CD4-positive, alpha-beta T cell treated with Interferon gamma for 1 hour (primary cell): ENCODE data around the gene CTTNBP2.
"Not testable (repeated sequence)": the region's sequence is repeated elsewhere in the genome, so short reads cannot be mapped to it uniquely, and the experiment has no call there.

Experiments used
- DNase-seq: peaks from one replicate; pipeline ENCODE4 v3.0.0-alpha.2; 2020

CTTNBP2 gene

DNA sequence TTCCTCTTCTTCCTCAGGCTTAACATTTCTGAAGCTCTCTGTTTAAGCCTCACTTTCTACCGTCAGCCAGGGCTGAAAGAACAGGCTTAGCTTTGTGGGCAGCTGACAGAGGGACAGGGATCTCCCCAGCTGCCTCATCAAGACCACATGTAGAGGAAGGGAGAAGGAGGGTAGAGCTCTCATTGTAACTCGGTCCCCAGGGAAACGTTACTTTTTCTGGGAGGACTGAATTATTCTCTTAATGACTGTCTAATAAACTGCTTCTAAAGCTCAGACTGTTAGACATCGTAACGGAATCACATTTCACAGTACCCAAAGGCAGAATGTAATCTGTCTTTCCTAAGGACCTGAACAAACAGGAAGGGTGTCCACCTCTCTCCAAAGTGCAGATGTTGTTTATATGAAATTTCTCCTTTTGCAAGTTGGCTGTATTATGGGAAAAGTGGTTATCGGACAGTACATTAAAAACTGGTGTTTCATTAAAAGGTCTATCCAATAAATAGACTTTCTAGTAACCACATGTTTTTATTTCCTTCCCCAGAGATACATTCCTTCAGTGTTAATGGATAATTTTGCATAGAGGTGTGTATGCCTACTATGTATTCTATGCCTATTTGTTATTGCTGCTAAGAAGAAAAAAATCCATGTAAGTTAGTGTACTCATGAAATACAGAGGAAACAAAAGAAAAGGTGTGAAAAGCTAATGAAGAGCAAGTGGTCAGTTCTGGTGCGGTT, 144.2 kb downstream of the CTTNBP2 start:
- no peak for DNase-seq

DNA sequence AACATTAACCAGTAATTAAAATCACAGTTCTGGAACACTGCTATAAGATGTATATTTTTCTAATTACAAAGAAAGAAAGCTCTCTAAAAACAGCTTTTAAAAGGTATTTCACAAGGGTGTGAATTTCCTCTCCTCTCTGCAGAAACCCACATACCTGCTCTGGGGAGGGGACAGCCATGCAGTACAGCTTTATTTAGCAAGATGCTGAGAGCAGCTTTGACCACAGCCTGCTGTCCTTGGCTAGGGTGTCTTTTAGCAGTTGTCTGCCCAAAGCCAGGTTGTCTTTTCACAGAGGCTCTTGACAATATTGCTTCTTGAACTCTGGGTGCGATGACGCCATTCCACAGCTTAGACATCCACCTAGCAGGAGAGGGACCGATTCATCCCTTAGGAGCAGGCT, 148.3 kb downstream of the CTTNBP2 start:
- no peak for DNase-seq

DNA sequence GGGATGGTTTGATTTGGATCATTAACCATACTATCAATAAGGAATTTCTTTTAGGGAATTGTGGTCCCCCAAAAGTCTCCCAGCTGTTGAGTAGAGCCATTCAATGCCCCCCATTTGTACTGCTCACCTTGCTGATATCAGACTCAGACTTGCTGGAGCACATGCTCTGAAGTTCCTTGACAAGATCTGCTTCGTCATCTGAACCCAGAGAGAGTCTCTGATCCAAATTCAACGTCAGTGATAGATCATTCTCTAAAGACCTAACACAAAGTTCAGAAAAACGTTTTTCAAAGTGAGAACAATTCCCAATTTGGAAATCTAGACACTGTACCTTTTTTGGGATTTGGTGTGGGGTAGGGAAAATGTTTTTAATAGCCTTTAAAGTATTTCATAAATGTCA, 153.9 kb downstream of the CTTNBP2 start:
- DNase-seq = no peak

DNA sequence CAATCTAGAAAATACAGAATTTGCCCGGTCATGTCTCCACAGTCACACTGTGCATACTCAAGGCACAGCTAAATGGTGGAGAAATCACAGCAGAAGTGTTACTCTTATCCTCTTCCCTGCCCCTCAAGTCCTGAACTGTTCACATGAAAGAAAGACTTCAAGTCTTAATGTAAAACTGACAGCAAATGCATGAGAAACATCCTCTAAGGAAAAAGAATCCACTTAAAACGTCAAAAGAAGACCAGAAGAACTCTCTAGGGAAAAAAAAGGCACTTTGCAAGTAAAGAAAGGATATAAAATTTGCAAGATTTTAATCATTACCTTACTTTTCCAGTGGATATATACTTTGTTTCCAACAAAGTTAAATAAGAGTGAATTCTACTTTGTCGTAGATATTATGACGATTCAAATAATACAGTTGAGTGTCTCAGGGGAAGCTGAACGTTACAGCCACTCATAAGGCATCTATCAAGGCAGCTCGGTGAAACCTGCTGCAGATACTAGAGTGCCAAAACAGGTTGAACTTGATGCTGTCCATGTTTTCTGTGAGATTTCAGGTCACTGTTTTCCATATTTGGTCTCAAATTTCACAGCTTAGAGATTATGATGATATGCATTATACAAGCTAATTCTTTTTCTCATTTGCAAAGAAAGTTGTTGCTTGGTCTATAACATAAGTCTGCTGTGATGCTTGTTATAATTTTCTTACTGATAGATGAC, 155.0 kb downstream of the CTTNBP2 start:
- DNase-seq = no peak

DNA sequence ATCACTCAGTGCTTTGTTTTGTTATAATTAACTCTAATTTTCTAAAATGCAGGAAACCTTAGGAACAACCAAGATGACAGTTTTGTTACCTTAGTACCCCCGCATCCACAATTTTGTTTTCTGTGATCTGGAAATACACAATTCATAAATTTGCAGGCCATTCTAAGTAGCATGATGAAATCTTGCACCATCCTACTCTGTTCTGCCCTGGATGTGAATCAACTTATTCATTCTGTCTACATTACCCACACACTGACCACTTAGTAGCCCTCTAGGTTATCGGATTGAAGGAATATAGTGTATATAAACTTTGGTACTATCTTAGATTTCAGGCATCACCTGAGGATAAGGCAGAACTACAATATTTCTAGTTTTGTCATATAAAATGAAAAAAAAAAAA, 155.9 kb downstream of the CTTNBP2 start:
- no peak for DNase-seq

DNA sequence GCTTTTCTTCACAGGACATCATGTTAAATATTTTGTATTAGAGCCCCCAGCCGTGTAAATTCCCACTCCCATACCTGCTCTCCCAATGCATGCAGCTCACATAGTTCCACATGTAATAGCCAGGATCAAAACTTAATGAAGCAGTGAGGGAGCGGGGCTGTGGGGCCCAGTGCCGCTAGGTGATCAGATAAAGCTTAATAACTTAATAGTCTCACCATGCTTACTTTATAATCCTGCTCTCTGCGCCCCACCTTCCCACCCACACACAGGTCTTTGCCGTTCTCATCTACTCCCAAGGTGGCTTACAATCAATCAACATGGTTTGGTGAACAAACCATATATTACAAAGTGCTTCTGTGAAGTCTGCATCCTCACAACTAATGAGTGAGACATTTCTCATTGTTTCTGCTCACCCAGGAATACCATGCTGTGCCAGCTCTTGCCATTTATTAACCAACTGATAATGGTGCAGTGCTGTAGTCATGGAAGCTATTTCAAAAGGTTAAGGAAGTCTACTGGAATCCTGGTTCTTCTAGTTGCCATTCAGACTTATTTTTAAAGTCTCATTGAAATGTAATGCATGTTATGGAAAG, 156.4 kb downstream of the CTTNBP2 start:
- DNase-seq = no peak

DNA sequence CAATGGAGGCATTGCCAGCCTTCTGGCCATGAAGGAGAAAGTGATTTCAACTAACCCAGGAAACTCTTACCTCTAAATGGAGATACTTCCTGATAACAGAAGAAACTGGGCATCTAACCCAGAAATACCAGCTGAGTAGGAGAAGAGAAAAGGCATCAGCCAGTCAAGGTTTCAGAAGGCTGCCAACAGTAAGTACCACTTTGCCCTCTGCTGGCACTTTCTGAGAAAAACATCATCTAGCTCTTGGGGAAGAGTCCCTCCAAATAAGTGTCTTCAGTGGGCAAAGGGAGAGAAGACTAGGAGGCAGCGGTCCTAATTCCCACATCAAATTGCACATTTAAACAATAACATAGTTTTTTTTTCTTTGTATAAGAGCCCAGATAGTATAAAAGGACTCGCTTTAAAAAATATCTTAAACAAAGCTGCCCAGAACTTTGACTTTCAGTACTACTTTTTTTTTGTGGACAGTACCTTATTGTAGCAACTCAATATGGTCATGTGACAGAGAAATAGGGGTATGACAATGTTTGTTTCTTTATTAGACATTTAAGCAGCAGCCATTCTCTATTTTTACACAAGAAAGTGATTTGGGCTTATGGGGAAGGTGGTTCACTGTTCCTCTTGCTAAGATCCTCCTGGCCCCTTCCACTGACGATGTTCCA, 157.3 kb downstream of the CTTNBP2 start:
- no peak for DNase-seq

DNA sequence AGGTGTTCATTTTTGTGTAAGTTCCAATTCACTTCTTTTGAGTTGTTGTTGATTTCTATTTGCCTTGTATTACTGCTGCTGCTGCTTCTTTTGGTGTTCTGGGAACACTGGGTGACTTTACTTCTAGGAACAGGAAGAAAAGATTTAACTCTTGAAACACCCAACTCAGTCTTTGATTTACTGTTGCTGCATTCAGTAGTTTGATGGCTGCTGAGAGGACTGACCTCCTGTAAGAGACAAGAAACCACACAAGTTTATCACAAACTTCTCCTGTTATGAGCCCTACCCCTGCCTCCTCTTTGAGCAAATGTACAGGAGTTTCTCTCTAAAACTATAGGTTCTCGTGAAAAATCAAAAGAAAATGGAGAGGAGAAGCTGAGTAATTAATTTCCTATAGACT, 161.7 kb downstream of the CTTNBP2 start:
- no peak for DNase-seq

DNA sequence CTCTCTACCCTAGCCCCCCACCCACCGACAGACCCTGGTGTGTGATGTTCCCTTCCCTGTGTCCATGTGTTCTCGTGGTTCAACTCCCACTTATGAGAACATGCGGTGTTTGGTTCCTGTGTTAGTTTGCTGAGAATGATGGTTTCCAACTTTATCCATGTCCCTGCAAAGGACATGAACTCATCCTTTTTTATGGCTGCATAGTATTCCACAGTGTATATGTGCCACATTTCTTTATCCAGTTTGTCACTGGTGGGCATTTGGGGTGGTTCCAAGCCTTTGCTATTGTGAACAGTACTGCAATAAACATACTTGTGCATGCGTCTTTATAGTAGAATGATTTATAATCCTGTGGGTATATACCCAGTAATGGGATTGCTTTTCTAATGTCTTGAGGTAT, 165.1 kb downstream of the CTTNBP2 start:
- DNase-seq = not testable (repeated sequence)

DNA sequence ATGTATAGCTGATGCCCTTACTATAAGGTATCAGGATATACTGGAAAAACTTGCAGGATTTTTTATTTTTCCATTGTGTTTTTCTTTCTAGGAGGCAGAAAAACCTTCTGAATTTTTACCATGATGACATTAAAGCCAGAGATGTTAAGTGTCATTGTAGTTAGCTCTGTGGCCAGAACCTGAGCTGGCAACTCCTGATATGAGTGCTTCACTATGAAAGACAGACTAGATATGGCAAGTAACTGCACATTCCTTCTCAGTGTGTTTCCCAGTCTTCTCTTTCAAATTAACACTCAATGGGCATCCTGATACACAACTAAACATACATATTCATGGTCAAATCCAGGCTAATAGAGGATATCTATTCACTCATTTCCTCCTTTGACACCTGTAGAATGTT, 166.2 kb downstream of the CTTNBP2 start:
- DNase-seq = no peak

DNA sequence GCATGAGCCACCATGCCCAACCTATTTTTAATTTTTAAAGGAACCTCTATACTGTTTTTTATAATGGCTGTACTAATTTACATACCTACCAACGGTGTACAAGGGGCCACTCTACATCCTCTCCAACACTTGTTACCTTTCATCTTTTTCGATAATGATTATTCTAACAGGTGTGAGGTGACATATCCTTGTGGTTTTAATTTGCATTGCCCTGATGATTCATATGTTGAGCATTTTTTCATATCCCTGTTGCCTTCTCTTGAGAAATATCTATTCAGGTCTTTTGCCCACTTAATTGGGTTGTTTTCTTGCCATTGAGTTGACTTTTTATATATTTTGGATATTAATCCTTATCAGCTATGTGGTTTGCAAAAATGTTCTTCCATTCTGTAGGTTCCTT, 167.0 kb downstream of the CTTNBP2 start:
- no peak for DNase-seq

DNA sequence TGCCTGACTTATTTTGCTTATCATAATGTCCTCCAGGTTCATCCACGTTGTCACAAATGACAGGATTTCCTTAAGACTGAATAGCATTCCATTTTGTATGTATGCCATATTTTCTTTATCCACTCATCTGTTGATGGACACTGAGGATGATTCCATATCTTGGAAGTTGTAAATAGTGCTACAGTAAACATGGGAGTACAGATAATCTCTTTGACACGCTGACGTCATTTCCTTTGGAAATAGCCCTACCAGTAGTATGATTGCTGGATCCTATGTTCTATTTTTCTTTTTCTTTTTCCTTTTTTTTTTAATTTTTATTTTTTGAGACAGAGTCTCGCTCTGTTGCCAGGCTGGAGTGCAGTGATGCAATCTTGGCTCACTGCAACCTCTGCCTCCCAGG, 167.6 kb downstream of the CTTNBP2 start:
- DNase-seq = no peak

DNA sequence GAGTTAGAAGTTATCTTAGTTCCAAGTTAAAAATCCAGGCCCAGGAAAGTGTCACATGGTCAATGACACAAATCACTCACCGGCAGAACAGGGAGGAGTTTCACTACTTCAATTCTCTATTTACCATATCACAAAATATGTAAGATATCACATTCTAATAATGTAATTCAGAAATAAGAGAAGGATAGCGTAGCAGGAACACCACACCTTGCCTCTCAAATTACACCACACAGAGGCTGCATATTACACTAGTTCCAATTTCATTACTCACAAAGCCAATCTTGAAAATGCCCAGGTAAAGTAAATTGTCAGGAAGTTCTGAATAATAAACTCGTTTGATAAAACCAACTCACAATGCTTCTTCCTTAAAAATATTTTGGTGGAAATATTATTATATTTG, 169.2 kb downstream of the CTTNBP2 start:
- DNase-seq = no peak

DNA sequence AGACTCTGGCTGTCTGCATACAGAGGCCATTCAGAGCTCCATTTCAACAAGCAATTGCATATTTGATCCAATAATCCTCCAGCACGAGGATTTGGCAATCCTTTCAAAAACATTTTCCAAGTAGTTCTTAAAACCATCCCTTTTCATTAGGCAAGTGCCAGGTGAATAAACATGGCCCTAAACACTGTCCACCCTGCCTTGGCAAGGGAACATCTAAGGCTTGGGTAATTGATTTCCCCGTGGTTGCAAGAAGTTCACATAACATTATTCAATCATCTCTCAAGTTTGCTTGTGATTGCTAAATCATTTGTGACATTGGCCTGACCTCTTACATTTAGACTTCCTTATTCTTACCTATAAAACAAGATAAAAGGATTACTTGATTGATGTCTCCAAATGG, 175.2 kb downstream of the CTTNBP2 start:
- no peak for DNase-seq

DNA sequence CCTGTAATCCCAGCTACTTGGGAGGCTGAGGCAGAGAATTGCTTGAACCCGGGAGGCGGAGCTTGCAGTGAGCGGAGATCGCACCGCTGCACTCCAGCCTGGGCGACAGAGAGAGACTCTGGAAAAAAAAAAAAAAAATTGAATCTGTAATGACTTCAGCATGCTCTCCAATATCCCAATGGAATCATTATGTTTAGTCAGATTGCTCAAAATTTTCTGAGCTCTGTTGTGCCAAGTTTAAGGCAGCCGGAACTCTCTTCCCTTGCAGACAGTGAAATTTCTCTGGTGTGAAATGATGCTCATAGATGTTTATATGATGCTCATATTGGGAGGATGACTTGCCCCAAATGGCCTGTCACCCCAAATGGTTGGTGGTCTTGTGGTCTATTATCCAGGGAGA, 180.9 kb downstream of the CTTNBP2 start:
- no peak for DNase-seq

DNA sequence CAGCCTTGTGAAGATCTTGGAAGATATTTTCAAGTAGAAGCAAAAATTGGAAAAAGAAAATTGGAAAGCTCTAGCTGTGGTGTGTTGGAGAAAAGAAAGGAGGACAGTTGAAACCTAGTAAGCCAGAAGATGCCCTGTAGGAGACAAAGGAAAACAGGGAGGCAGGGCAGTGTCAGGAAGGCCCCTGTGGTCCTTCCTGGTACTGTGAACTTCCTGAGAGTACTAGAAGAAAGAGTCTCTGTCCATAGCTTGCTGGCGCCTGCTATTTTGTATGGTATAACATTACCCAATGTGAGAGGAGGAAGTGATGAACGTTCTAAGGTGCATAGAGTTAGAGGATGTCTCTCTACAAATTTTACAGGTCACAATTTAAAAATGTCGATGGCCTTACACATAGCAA, 183.1 kb downstream of the CTTNBP2 start:
- no peak for DNase-seq

DNA sequence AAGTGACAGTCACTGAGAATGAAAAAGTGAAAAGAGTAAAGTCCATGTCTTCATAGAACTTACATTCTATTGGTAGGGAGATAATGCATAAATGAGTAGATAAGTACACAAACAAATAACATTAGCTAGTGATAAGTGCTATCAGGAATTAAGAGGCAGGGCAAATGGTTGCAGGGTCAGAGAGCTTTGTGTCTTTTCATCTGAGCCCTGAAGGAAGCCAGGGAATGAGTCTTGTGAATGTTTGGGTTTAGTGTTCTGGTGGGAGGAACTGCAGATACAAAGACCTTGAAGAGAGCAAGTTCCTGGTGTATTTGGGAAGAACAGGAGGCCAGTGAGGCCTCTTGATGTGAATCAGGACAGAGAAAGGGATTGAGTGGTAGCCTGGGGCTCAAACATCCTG, 183.8 kb downstream of the CTTNBP2 start:
- no peak for DNase-seq

DNA sequence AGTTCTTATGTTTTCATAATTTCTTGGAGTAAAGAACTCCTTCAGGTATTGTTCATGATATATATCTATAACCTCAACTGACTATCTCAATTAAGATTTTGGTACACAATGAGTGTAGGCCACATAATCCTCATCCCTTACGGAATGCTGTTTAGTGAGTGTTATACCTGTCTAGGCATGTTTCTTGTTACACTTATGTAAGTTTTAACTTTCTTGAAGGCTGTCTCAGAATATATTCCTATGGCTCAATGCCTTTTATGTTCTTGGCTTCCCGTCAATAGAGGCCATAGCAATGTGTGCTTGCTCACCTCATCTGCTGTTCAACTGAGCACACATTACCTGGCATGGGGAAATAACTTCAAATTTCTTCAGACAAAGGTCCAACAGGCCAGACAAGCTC, 185.1 kb downstream of the CTTNBP2 start:
- DNase-seq = no peak

DNA sequence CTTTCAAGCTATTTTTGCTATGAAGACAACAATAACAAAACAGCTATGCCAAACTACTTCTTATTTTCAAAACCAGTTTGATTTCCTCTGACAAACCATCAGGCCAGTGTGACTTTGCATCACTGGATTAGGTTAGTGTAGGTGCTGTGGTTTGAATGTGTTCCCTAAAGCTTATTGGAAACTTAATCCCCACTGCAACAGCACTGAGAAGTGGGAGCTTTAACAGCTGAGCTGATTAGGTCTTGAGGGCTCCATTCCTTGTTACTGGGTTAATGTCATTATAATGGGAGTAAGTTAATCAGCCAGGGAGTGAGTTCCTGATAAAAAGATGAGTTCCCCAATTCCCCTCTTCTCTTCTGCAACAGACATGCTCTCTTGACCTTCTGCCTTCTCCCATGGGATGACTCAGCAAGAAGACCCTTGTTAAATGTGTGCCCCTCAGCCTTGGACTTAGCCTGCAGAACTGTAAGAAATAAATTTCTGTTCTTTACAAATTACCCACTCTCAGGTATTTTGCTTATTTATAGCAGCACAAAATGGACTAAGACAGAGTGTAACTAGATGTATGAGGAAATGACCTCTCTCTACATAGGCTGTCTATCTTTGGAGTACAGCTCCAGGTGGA, 186.8 kb downstream of the CTTNBP2 start:
- no peak for DNase-seq

DNA sequence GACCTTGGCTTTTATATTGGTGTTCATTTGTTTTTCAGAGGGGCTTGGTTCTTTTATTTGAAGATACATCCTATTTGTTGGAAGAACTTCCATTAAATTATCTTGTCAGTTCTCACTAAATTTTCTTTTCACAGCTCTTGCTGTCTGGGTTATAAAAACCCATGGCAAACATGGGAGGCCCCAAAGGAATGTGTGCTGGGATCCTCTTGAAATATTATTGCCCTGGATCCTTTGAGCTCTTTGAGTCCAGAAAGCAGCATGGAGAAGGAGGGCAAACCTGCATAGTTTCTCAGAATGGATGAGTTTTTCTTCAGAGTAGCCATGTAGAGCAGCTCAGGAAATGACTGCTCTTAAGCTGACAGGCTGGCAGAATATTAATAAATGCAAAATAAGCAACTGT, 187.4 kb downstream of the CTTNBP2 start:
- DNase-seq = no peak

DNA sequence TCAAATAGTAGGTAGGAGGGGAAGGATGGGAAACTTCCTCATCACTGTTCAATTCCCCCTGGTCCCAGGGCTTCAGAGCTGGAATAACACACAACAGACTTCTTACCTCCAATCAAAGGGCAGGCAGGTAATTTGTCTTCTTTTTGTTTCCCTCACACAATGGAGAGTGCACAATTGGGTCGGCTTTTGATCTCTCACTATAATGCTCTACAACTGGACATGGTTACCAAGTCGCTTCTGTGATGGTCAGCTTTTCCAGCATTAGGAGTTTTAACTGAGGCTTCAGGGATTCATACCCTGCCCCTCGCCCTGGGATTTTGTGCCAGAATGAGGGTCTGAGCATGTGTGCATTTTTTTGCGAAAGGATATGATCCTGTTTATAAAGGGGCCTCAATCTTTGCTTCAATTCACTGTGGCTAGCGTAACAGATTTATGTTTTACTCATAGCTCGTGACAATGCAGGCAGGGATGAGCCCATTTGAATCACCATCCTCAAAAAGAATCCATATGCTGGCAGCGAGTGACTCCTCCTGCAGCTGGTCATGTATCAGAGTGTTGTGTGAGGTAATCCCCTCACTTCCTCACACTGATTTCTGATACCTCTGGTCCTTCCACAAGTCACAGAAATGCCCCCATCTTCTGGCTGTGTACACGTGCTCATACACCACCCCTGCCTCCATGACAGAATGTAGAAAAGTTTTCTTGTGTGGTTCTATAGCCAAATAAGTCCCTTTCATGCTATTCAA, 189.6 kb downstream of the CTTNBP2 start:
- no peak for DNase-seq

DNA sequence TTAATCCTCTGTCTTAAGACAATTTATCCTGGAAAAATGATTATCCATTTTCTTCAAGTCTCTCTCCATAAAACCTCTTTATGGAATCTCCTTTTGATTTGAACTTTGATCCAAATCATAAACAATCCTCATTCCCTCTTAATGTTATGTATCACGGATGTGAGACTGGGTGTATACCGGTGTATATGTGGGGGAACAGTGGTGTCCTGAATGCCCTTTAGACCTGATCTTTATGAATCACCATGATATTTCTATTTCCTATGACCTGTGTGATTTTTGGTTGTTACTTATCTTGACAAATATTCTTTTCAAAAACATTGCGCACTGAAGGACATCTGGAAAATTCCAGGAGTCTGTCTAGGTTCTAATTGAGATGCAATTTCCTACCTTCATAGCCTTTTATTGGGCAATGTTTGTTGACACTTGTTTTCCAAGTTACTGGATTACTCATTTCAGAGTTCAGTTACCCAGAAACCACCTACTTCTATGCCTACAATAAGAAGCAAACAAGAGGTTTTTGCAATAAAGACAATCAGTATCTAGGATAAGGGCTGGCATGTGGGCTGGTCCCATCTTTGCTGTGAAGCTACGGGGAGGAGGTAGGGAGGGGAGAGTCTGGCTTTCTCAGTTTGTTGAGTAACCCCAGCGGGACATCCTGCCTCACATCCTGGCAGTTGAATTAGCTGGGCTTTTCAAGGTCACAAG, 190.4 kb downstream of the CTTNBP2 start:
- no peak for DNase-seq
